Measurements from ENCODE around the gene SAMMSON. TPM values are rescaled to one million over a fixed set of nuclear protein-coding genes. Genes with fewer than 3 reads are reported as not detected.

The SAMMSON gene
- total and polyA plus RNA-seq, 2 donors: 0.21 to 0.75 TPM

- Histone ChIP-seq H3K4me3 (ENCODE audit: low read depth, low read length) (no peak overlapping the region), H3K4me1 (ENCODE audit: insufficient read depth) (no peaks in the 10 kb centered on the region), H3K27ac (ENCODE audit: low read depth) (no peak overlapping the region), H3K36me3 (ENCODE audit: insufficient read depth) (no peaks in the 10 kb centered on the region)
- whole genome bisulfite sequencing: 79% methylated on average over 3 of the region's 3 CpGs
- no peak for DNase-seq (ENCODE audit: extremely low spot score)
Observed at GRCh38 chr3:69994919-69995318, 4.6 kb upstream of the SAMMSON start.

DNA sequence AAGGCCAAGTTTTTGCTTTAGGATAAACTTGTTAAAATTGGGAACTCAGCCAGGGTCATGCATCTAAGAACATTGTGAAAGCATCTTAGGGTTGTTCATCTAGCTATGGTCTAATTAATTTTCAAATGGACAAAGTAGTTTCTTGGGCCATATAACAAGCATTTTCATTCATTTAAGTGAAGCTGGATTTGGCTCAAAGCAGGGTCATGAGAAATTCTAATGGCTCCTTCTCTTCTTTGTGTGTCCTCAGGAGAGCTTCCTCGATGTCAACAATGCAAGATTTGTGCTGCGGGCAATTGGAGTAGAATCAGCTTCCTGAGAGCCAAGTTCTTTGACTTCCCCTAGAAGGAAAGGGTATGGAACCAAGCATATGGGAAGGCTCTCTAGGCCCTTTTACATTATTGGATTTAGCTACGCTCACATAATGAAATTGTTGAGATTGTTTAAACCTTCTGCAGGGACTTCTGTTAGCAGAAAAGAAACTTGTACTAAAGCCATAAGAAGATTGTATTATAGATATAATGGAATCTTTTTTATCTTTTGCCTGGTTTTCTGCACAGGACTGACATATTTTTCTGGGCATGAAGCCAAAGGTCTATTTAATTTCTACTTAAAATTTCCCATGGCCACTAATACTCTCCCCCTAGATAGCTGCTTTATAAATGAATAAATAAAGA lies 1.8 kb upstream of the SAMMSON start:
- Histone ChIP-seq H3K27ac (ENCODE audit: low read depth) (no peak overlapping the region), H3K36me3 (ENCODE audit: insufficient read depth) (no peaks in the 10 kb centered on the region), H3K4me3 (ENCODE audit: low read depth, low read length) (no peak overlapping the region), H3K4me1 (ENCODE audit: insufficient read depth) (no peaks in the 10 kb centered on the region)
- WGBS: 18% methylated on average over 3 of the region's 3 CpGs
- peak; percentile 52 for DNase-seq (ENCODE audit: extremely low spot score)

- WGBS: 12% methylated on average over 3 of the region's 3 CpGs
- DNase-seq (ENCODE audit: extremely low spot score): no peak
- Histone ChIP-seq H3K4me1 (ENCODE audit: insufficient read depth) (no peaks in the 10 kb centered on the region), H3K4me3 (ENCODE audit: low read depth, low read length) (peak overlapping the region; percentile 16), H3K36me3 (ENCODE audit: insufficient read depth) (no peaks in the 10 kb centered on the region), H3K27ac (ENCODE audit: low read depth) (no peak overlapping the region)
Observed at GRCh38 chr3:69998759-69999139, 784 bp upstream of the SAMMSON start.

DNA sequence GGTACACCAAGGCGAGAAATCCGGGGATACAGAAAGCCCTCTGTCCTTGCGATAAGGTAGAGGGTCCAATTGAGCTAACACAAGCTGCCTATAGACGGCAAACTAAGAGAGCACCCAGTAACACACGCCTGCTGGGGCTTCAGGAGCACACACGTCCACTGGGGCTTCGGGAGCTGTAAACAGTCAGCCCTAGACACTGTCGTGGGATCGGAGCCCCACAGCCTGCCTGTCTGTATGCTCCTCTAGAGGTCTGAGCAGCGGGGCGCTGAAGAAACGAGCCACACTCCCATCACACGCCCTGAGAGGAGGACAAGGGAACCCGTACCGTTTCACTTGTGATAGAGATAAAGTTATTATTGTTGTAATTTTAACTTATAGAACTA lies 486 bp downstream of the SAMMSON start:
- no peak overlapping the region for H3K4me3 ChIP-seq (ENCODE audit: low read depth, low read length)
- no peak for DNase-seq (ENCODE audit: extremely low spot score)
- 78% methylated on average over 15 of the region's 15 CpGs for WGBS
- no peaks in the 10 kb centered on the region for H3K4me1 ChIP-seq (ENCODE audit: insufficient read depth)
- H3K27ac ChIP-seq (ENCODE audit: low read depth): no peak overlapping the region
- no peaks in the 10 kb centered on the region for H3K36me3 ChIP-seq (ENCODE audit: insufficient read depth)

DNA sequence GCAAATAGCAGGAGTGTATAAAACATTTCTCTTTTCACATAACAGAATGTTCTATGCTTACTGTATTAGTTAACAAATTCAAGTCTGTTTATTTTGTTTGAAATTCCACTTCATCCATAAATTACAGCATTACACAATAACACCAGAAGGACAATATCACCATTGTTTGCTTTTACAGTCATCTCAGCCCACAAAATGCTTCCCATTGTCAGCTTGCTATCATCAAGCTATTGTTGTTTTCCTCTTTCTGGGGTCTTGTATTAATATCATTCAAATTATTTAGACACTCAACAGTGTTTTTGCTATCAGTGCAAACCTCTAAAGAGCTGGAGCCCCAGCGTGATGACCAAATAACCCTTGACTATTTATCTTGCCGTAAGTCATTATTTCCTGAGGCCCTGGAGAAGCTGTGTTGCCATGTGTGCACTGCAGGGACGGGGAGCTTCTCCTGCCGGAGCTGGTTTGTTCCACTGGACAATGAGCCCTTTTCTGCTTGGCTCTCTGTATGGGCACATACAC lies 1.1 kb downstream of the SAMMSON start:
- DNase-seq (ENCODE audit: extremely low spot score): no peak
- H3K36me3 ChIP-seq (ENCODE audit: insufficient read depth): no peaks in the 10 kb centered on the region
- no peak overlapping the region for H3K4me3 ChIP-seq (ENCODE audit: low read depth, low read length)
- 49% methylated on average over 4 of the region's 4 CpGs for WGBS
- H3K4me1 ChIP-seq (ENCODE audit: insufficient read depth): no peaks in the 10 kb centered on the region
- H3K27ac ChIP-seq (ENCODE audit: low read depth): no peak overlapping the region

DNA sequence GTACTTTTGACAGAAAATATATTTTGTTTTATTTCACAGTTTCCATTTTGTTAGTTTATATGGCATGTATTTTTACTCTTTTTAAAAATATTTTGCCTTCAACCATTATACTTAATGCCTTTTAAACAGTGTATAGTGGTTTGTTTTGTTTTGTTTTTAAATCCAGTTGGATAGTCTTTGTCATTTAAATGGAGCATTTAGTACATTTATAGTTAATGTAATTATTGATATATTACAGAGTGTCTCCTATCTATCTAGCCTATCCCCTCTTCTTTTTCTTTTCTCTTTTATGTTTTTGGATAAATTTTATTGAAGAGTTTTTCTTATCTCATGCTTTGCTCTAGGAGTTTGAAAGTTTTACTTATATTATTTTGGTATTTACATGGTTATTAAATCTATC lies 3.6 kb downstream of the SAMMSON start:
- Histone ChIP-seq H3K4me1 (ENCODE audit: insufficient read depth) (no peaks in the 10 kb centered on the region), H3K4me3 (ENCODE audit: low read depth, low read length) (no peak overlapping the region), H3K27ac (ENCODE audit: low read depth) (no peak overlapping the region), H3K36me3 (ENCODE audit: insufficient read depth) (no peaks in the 10 kb centered on the region)
- no peak for DNase-seq (ENCODE audit: extremely low spot score)

DNA sequence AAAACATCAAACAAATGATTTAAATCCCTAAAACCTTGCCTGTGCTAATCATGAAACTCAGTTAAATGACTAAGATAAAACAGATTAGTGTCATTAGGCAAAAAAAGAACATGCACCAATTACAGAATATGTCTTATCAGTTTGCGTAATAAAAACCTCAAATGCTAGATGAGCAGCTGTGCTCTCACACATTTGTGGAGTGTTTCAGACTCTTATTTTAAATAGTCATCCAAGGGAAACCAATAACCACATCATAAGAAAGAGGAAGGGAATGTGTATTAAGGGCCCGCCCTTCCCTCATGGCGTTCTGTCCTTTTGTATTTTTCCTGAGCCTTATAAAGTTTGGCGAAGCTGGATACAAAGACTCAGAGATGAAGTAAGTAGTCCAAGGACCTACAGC lies 6.6 kb downstream of the SAMMSON start:
- no peaks in the 10 kb centered on the region for H3K36me3 ChIP-seq (ENCODE audit: insufficient read depth)
- no peaks in the 10 kb centered on the region for H3K4me1 ChIP-seq (ENCODE audit: insufficient read depth)
- no peak overlapping the region for H3K4me3 ChIP-seq (ENCODE audit: low read depth, low read length)
- H3K27ac ChIP-seq (ENCODE audit: low read depth): no peak overlapping the region
- 76% methylated on average over 4 of the region's 4 CpGs for WGBS
- DNase-seq (ENCODE audit: extremely low spot score): no peak

- H3K36me3 ChIP-seq (ENCODE audit: insufficient read depth): no peaks in the 10 kb centered on the region
- WGBS: 87% methylated on average over 2 of the region's 2 CpGs
- H3K27ac ChIP-seq (ENCODE audit: low read depth): no peak overlapping the region
- no peak overlapping the region for H3K4me3 ChIP-seq (ENCODE audit: low read depth, low read length)
- no peak for DNase-seq (ENCODE audit: extremely low spot score)
- no peaks in the 10 kb centered on the region for H3K4me1 ChIP-seq (ENCODE audit: insufficient read depth)
Observed at GRCh38 chr3:70010346-70010745, 10.8 kb downstream of the SAMMSON start.

DNA sequence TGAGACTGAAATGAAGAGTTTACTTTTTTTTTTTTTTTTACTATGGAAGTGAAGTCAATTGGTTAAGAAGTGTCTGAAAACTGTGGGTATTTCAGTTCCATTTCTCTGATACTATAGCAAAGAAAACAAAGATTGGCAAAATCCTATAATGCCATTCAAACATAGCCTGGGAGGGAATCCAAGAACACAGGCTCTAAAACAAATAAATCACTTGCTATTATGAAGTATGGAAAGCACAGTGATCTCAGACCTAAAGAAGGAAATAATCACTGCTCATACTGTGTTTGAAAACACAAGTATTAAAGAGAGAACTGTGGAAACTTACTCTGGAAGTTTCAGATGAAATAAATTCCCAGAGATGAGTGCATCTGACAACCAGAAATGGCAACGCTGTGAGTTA lies 12.0 kb downstream of the SAMMSON start:
- 34% methylated on average over 1 of the region's 1 CpG for WGBS
- H3K27ac ChIP-seq (ENCODE audit: low read depth): no peak overlapping the region
- DNase-seq (ENCODE audit: extremely low spot score): no peak

GRCh38 chr3:70020906-70021660 lies 21.6 kb downstream of the SAMMSON start:
- no peaks in the 10 kb centered on the region for H3K4me1 ChIP-seq (ENCODE audit: insufficient read depth)
- no peaks in the 10 kb centered on the region for H3K36me3 ChIP-seq (ENCODE audit: insufficient read depth)
- no peak overlapping the region for H3K27ac ChIP-seq (ENCODE audit: low read depth)
- 50% methylated on average over 3 of the region's 3 CpGs for WGBS
- no peak overlapping the region for H3K4me3 ChIP-seq (ENCODE audit: low read depth, low read length)
- DNase-seq (ENCODE audit: extremely low spot score): no peak

More for the DNA sequence above, 12.0 kb downstream of the SAMMSON start:
- no peaks in the 10 kb centered on the region for H3K36me3 ChIP-seq (ENCODE audit: insufficient read depth)
- no peaks in the 10 kb centered on the region for H3K4me1 ChIP-seq (ENCODE audit: insufficient read depth)
- H3K4me3 ChIP-seq (ENCODE audit: low read depth, low read length): no peak overlapping the region

DNA sequence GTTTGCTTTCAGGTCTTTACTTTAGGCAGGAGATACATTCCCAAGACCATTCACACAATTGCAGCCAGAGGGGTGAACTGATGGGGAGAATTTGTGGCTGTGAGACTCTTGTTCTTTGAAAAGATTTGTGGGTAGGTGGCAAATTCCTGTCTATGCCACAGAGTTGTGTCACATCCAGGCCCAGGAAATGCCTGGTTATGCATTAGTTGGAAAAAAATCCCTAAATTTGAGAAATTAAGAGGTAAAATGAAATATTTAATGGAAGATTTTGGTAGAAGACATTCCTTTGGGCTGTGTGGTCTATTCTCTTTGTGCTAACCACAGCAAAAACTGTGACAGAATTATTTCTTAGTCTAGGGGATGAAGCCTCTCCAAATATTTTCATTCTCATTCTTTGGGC lies 28.8 kb downstream of the SAMMSON start:
- Histone ChIP-seq H3K27ac (ENCODE audit: low read depth) (no peak overlapping the region), H3K4me3 (ENCODE audit: low read depth, low read length) (no peak overlapping the region), H3K36me3 (ENCODE audit: insufficient read depth) (no peaks in the 10 kb centered on the region), H3K4me1 (ENCODE audit: insufficient read depth) (no peaks in the 10 kb centered on the region)
- no peak for DNase-seq (ENCODE audit: extremely low spot score)

GRCh38 chr3:70038693-70039092 lies 39.2 kb downstream of the SAMMSON start:
- Histone ChIP-seq H3K4me3 (ENCODE audit: low read depth, low read length) (no peak overlapping the region), H3K4me1 (ENCODE audit: insufficient read depth) (no peaks in the 10 kb centered on the region), H3K27ac (ENCODE audit: low read depth) (no peak overlapping the region), H3K36me3 (ENCODE audit: insufficient read depth) (no peaks in the 10 kb centered on the region)
- WGBS: 85% methylated on average over 1 of the region's 1 CpG
- DNase-seq (ENCODE audit: extremely low spot score): no peak

DNA sequence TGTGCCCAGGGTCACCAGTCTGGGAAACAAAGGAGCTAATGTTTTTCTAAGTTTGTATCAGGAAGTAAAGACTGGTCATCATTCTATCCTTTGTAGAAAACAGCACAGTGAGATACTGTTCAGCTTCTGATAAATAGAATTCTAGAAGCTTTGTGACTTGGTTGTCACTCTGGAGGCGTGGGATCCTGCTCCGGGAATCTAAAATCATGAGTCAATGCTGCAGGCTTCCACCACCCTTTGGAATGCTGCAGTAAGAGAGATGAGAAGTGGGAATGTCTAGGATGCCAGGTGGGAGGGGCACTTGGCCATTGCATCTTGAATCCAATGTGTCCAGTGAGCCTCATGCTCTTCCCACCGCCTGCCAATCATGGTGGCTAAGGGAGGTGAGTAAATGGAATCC lies 40.9 kb downstream of the SAMMSON start:
- 86% methylated on average over 3 of the region's 3 CpGs for WGBS
- no peak overlapping the region for H3K4me3 ChIP-seq (ENCODE audit: low read depth, low read length)
- H3K36me3 ChIP-seq (ENCODE audit: insufficient read depth): no peaks in the 10 kb centered on the region
- DNase-seq (ENCODE audit: extremely low spot score): no peak
- H3K4me1 ChIP-seq (ENCODE audit: insufficient read depth): no peaks in the 10 kb centered on the region
- H3K27ac ChIP-seq (ENCODE audit: low read depth): no peak overlapping the region

GRCh38 chr3:70042641-70043040 lies 43.1 kb downstream of the SAMMSON start:
- H3K4me3 ChIP-seq (ENCODE audit: low read depth, low read length): no peak overlapping the region
- no peaks in the 10 kb centered on the region for H3K36me3 ChIP-seq (ENCODE audit: insufficient read depth)
- H3K27ac ChIP-seq (ENCODE audit: low read depth): no peak overlapping the region
- H3K4me1 ChIP-seq (ENCODE audit: insufficient read depth): no peaks in the 10 kb centered on the region
- DNase-seq (ENCODE audit: extremely low spot score): no peak
- WGBS: 78% methylated on average over 3 of the region's 3 CpGs
